Naive B cell (primary cell): ENCODE data around the gene ZBTB17. TPM values are rescaled to one million over a fixed set of nuclear protein-coding genes. Genes with fewer than 3 reads are reported as not detected.

ENCODE experiments used
- polyA plus RNA-seq, 6 donors: library from polyadenylated mRNA; unstranded; fragments of 300-500 nt; fragmentation: Illumina TruSeq; gene quantifications; one replicate each; pipeline ENCODE4 v1.2.3, GENCODE V29; 2021; ENCODE audit warnings: low read depth in 6 of 6

ZBTB17 gene
- polyA plus RNA-seq, 6 donors from 2014 or later: 3.6 to 34.9 (median 10.0) TPM

Other genes starting within 250 kb of the ZBTB17 start
- gene SLC25A34, start 239.8 kb downstream of the ZBTB17 start, polyA plus RNA-seq: 1 to 10 TPM in 1 of 6 donors, under 1 TPM in 1, not detected in 4; 0.73 to 1.3 TPM
- gene TMEM82, start 233.6 kb downstream of the ZBTB17 start, polyA plus RNA-seq: not detected
- gene FBLIM1, start 217.3 kb downstream of the ZBTB17 start, polyA plus RNA-seq: not detected
- 1 to 10 TPM in 3 of 6 donors, under 1 TPM in 3; 0.11 to 1.3 (median 0.94) TPM for gene UQCRHL, start 168.5 kb downstream of the ZBTB17 start, polyA plus RNA-seq
- gene SPEN, start 128.4 kb downstream of the ZBTB17 start, polyA plus RNA-seq: 10 to 100 TPM in 4 of 6 donors, 1 to 10 TPM in 1, under 1 TPM in 1; 0.96 to 63.0 (median 11.5) TPM
- not detected for gene SRARP, start 28.1 kb upstream of the ZBTB17 start, polyA plus RNA-seq
- not detected for gene HSPB7, start 41.9 kb upstream of the ZBTB17 start, polyA plus RNA-seq
- not detected for gene CLCNKA, start 45.9 kb upstream of the ZBTB17 start, polyA plus RNA-seq
- gene CLCNKB, start 67.7 kb upstream of the ZBTB17 start, polyA plus RNA-seq: not detected
- not detected for gene FAM131C, start 97.5 kb upstream of the ZBTB17 start, polyA plus RNA-seq
- gene EPHA2, start 180.0 kb upstream of the ZBTB17 start, polyA plus RNA-seq: not detected
- 10 to 100 TPM in 2 of 6 donors, 1 to 10 TPM in 4; 7.0 to 10.8 (median 8.1) TPM for gene ARHGEF19, start 236.6 kb upstream of the ZBTB17 start, polyA plus RNA-seq